Brain microvascular endothelial cell (primary cell): Measurements from ENCODE around the gene SF1.
A peak's percentile ranks its signal among the peaks of the same experiment; 100 is the strongest.

Experiments
- DNase-seq: peaks from one replicate; pipeline ENCODE4 v3.0.0-alpha.2; 2020
- H3K27ac ChIP-seq: fragments of 250-450 bp; sonication (Bioruptor Pico); 2 replicates; pipeline ENCODE4 v1.5.1; 2020; ENCODE audit warnings: mild to moderate bottlenecking, moderate library complexity
- H3K27me3 ChIP-seq: fragments of 250-450 bp; sonication (Bioruptor Pico); replicated peaks from 2 replicates; pipeline ENCODE4 v1.5.1; 2020; ENCODE audit warnings: mild to moderate bottlenecking
- H3K36me3 ChIP-seq: fragments of 250-450 bp; sonication (Bioruptor Pico); replicated peaks from 2 replicates; pipeline ENCODE4 v1.5.1; 2020; ENCODE audit warnings: mild to moderate bottlenecking
- H3K4me3 ChIP-seq: 2 replicates; pipeline ENCODE4 v1.5.1; 2011; ENCODE audit warnings: low read depth, mild to moderate bottlenecking, control low read depth, low read length, moderate library complexity
- in situ Hi-C: cut with HindIII; loops from 2 replicates; pipeline ENCODE4 v1.10.0; 2017; ENCODE audit warnings: low sequenced_read_pairs, low pct_ligation_motif_present
- TF ChIP-seq, protein P1 (sequence below): IDR thresholded peaks from 2 replicates; pipeline ENCODE4 v1.5.1; 2011; ENCODE audit warnings: low read depth, mild to moderate bottlenecking, moderate library complexity, low read length, control low read depth, inconsistent platforms; ENCODE audit errors: missing control alignments

The SF1 gene

DNA sequence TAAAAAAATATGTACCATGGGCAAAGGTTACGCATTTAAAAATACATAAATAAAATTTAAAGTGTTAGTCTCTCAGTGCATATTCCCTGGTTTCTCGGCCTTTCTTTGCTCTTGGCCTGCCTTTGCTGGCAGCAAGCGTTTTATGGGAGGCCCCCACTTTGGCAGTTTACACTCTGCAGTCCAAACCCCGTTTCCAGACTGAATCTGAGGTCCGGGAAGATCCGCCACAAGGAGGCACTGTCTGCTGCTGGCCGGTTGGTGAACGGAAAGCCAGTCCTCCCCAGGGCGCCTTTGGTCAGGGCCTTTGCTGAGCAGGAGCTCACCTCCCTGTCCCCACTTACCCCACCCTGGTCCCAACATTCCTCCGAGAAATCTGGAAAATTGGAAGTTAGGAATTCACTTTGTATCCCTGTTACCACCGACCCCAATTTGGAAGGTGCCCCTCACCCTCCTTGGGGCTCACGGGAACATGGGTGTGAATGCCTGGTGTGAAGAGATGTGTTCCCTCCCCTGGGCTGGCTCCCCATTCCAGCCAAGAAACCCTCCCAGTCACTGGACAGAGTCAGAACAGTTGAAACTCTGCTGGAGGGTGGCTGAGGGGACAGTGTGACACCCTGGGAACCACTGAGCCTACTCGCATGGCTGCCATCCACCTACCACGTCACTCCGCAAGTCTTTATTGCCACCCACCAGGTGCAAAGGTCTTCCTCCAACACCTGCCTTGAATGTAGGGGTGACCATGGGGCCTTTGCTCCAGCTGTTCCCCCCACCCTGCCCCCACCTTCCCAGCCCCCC lies 9.4 kb upstream of the SF1 start:
- Histone ChIP-seq H3K36me3 (peaks cover 7% of the 10 kb centered on the region), H3K4me3 (no peak overlapping the region), H3K27me3 (no peaks in the 10 kb centered on the region), H3K27ac (no peak overlapping the region)
- DNase-seq, result peak; percentile 45
- TF ChIP-seq, protein P1, sequence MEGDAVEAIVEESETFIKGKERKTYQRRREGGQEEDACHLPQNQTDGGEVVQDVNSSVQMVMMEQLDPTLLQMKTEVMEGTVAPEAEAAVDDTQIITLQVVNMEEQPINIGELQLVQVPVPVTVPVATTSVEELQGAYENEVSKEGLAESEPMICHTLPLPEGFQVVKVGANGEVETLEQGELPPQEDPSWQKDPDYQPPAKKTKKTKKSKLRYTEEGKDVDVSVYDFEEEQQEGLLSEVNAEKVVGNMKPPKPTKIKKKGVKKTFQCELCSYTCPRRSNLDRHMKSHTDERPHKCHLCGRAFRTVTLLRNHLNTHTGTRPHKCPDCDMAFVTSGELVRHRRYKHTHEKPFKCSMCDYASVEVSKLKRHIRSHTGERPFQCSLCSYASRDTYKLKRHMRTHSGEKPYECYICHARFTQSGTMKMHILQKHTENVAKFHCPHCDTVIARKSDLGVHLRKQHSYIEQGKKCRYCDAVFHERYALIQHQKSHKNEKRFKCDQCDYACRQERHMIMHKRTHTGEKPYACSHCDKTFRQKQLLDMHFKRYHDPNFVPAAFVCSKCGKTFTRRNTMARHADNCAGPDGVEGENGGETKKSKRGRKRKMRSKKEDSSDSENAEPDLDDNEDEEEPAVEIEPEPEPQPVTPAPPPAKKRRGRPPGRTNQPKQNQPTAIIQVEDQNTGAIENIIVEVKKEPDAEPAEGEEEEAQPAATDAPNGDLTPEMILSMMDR, result peak; percentile 94
- in situ Hi-C loops, result no loop called here

DNA sequence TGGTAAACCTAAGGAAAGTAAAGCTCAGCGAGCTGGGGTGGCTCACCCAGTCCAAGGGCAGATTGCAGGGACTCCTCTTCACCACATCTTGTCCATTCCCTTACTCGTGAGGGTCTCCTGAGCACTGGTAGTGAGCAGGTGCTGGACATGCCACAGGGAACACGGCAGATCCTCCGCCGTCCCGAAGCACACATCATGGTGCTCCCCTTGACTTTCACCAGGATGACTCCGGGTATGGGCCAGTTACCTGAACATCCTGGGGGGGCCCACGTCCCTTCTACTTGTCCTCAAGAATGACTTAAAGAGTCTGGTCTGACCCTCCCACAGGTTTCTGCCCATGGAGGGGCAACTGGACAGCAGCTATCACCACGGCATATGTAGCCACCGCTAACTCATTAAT lies 8.0 kb upstream of the SF1 start:
- in situ Hi-C loops, result no loop called here
- TF ChIP-seq, protein P1, result no peak
- Histone ChIP-seq H3K36me3 (peaks cover 7% of the 10 kb centered on the region), H3K27ac (no peak overlapping the region), H3K27me3 (no peaks in the 10 kb centered on the region), H3K4me3 (no peak overlapping the region)
- DNase-seq, result no peak

DNA sequence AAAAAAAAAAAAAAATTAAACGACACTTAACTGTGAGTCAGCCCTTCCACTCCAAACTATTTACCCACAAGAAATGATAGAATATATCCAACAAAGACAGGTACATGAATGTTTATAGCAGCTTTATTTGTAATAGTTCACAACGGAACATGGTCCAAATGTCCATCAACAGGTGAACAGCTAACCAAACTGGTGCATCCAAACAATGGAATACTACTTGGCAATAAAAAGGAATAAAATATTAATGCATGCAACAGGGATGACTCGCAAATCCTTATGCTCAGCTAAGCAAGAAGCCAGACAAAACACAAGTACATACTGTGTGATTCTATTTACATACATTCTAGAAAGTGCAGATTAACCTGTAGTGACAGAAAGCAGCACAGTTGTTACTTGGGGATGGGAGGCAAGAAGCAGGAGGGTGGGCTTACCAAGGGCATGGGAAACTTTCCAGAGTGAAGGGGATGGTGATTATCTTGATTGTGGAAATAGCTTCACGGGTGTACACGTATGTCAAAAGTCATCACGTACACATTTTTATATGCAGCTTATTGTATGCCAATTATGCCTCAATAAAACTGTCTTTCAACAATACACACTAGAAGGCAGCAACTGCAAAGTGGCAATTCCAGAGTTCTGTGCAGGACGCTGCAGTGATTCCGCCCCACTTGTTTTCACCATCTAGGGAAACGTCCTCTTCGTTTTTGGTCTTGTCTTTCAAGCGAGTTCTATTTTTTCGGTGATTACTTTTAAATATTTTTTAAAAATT lies 6.7 kb upstream of the SF1 start:
- no peaks in the 10 kb centered on the region for H3K27me3 ChIP-seq
- TF ChIP-seq, protein P1, result no peak

DNA sequence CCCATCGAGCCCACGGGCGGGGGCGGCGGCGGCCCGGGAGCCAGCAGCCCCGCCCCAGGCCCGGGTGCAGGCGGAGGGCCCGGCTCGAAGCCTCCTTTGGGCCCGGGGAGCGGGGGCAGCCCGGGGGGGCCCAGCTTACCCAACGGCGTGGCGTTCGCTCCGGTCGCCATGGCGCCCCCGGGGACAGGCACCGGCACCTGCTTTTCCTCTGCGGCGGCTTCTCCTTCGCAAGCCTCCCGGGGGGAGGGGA lies 194 bp downstream of the SF1 start:
- TF ChIP-seq, protein P1, result no peak
- Histone ChIP-seq H3K27me3 (no peaks in the 10 kb centered on the region), H3K4me3 (peak overlapping the region; percentile 74), H3K27ac (peak overlapping the region; percentile 94), H3K36me3 (peaks cover 40% of the 10 kb centered on the region)
- in situ Hi-C loops, result no loop called here
- no peak for DNase-seq

More for the DNA sequence above, 6.7 kb upstream of the SF1 start:
- in situ Hi-C loops, result no loop called here
- Histone ChIP-seq H3K4me3 (no peak overlapping the region), H3K27ac (no peak overlapping the region), H3K36me3 (peaks cover 7% of the 10 kb centered on the region)
- no peak for DNase-seq

DNA sequence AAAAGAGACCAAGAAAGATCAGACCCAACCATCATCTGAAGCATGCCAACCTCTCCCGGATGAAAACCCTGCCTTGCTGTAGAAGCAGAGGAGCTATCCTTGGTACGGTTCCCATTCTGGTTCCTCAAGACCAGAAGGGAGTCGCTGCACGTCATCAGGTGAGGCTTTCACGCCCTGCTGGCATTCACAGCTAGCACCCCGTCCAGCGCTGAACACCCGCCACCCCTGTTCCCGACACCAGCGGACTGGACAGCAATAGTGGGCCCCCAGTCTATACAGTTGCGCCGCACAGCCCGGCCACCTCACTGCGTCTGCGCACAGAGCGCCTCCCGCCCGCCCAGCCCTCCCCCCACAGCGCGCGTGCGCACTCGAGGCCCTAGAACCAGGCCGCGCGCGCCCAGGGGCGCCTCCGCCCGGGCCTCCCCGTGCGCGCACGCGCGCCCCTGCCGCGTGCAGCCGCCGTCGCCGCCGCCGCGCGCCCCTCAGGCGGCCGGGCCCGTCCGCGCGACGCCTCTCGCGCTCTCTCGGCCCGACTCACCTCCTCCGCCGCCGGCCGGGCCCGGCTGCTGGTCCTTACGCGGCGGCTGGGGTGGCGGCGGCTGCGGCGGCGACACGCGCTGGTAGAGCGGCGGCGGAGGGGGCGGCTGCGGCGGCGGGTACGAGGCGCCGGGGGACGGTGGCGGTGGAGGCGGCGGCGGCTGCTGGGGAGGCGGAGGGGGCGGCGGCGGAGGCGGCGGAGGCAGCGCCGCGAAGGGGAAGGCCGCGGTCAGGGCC lies 706 bp downstream of the SF1 start:
- no peaks in the 10 kb centered on the region for H3K27me3 ChIP-seq
- in situ Hi-C loops, result no loop called here
- DNase-seq, result peak; percentile 63
- TF ChIP-seq, protein P1, result no peak
- H3K36me3 ChIP-seq, result peaks cover 45% of the 10 kb centered on the region
- peak overlapping the region; percentile 89 for H3K4me3 ChIP-seq
- H3K27ac ChIP-seq, result peak overlapping the region; percentile 94
